ENCODE measurements around the gene CDX2.

CDX2 gene

DNA sequence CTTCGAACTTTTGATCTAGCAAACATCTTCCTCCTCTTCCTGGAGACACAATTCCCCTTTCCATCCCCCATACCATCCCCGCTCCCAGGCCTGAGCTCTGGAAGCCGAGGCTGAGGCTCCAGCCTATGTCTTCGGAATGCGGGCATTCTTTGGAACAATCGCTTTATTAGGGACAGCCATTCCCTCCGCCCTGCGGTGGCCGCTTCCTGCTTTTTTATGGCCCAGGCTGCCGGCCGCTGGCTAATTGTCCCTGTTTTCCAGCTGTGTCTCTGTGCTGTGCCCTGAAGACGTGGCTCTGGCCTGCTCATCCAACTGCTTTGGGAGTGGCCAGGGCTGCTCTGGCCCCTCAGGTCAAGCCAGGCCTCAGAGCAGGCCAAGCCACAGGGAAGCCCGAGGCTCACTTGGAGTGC is 2.1 kb upstream of the CDX2 start:
- no peak for TF ChIP-seq EZH2phosphoT487 (IDR thresholded peaks at IDR 0.05; ENCODE audit: borderline replicate concordance, low read length)
- TF ChIP-seq, protein P1, sequence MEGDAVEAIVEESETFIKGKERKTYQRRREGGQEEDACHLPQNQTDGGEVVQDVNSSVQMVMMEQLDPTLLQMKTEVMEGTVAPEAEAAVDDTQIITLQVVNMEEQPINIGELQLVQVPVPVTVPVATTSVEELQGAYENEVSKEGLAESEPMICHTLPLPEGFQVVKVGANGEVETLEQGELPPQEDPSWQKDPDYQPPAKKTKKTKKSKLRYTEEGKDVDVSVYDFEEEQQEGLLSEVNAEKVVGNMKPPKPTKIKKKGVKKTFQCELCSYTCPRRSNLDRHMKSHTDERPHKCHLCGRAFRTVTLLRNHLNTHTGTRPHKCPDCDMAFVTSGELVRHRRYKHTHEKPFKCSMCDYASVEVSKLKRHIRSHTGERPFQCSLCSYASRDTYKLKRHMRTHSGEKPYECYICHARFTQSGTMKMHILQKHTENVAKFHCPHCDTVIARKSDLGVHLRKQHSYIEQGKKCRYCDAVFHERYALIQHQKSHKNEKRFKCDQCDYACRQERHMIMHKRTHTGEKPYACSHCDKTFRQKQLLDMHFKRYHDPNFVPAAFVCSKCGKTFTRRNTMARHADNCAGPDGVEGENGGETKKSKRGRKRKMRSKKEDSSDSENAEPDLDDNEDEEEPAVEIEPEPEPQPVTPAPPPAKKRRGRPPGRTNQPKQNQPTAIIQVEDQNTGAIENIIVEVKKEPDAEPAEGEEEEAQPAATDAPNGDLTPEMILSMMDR (IDR thresholded peaks at IDR 0.05; ENCODE audit: low read depth, low read length, poor library complexity, severe bottlenecking) = no peak
- H3K4me1 ChIP-seq (ENCODE audit: control insufficient read depth, low read length) = no peaks in the 10 kb centered on the region
- no peak overlapping the region for H3K27ac ChIP-seq (ENCODE audit: low read depth, low read length)
- H3K27me3 ChIP-seq (ENCODE audit: control insufficient read depth, low read length) = peaks cover 20% of the 10 kb centered on the region
- no peak overlapping the region for H3K4me3 ChIP-seq (ENCODE audit: low read length)
- H3K79me2 ChIP-seq (ENCODE audit: control insufficient read depth, low read length) = no peaks in the 10 kb centered on the region
- no peak overlapping the region for H3K4me2 ChIP-seq (ENCODE audit: low read length)
- H3F3A ChIP-seq (ENCODE audit: control insufficient read depth, insufficient read depth) = no peaks in the 10 kb centered on the region
- H3K36me3 ChIP-seq (ENCODE audit: control insufficient read depth, low read length) = no peaks in the 10 kb centered on the region
- H4K20me1 ChIP-seq (ENCODE audit: control insufficient read depth, insufficient read depth, low read depth, low read length) = no peaks in the 10 kb centered on the region
- no peaks in the 10 kb centered on the region for H3K9me3 ChIP-seq (ENCODE audit: control insufficient read depth, insufficient read depth, low read length)
- H3K9me2 ChIP-seq (replicated peaks; ENCODE audit: control insufficient read depth, low read length) = no peaks in the 10 kb centered on the region

DNA sequence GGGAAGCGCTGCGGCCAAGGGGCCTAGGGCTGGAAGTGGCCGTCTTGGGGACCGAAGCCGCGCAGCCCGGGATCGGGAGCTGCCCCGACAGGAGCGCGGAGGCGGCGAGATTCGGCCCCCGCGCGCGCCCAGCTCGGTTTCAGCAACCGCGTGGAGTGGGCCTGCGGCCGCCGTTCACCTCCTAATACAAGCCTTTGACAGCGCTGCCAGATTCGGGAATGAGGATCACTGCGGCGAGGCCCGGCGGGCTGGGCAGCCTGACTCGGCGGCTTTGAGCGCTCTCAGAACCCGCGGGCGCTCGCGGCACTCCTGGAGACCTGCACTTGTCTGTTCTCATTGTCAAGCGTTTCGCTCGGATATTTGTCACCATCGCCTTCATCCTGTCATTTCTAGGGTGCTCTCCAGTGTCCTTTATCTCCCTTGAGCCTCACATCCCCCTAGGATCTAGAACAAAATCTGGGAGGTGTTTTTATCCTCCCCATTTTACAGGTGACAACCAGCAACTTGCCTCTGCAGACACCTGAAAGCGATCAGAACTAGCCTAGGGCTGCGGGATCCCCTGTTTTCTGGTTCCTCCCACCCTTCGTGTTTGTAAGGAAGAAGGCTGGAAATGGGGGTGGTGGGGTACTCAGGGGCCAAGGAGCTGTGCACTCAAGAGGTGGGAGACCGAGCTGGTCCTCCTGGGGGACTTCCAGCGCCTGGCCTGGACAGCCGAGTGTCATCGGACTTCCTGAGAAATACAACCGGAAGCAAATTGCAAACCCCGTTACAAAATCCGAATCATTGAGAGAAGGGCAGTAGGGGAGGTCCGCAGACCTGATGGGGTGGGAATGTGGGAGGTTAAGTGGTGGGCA is 1.5 kb upstream of the CDX2 start:
- Histone ChIP-seq H3K27me3 (ENCODE audit: control insufficient read depth, low read length) (peaks cover 14% of the 10 kb centered on the region), H3K4me2 (ENCODE audit: low read length) (no peak overlapping the region)
- no peak for TF ChIP-seq EZH2phosphoT487 (IDR thresholded peaks at IDR 0.05; ENCODE audit: borderline replicate concordance, low read length)
- TF ChIP-seq, protein P1 (IDR thresholded peaks at IDR 0.05; ENCODE audit: low read depth, low read length, poor library complexity, severe bottlenecking) = no peak

DNA sequence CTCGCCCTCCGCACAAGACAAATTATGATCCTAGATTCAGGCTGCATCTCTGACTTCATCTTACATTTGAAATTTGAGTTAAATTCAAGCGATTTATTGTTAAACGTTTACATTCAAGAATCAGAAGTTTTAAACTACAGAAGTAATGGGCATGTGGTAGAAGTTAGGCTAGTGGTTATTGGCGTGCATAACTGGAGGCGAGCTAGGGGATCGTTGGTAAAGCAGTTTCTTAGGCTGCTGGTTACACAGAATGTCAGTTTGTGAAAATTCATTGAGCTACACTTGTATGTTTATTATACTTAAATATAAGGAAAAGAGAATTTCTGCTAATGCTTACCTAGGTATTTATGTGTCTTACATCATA is 733 bp upstream of the CDX2 start:
- no peaks in the 10 kb centered on the region for H3F3A ChIP-seq (ENCODE audit: control insufficient read depth, insufficient read depth)
- H3K4me1 ChIP-seq (ENCODE audit: control insufficient read depth, low read length) = no peaks in the 10 kb centered on the region
- peaks cover 9% of the 10 kb centered on the region; the same call in 1 of the 2 replicates for H3K27me3 ChIP-seq (ENCODE audit: control insufficient read depth, low read length)
- TF ChIP-seq EZH2phosphoT487 (IDR thresholded peaks at IDR 0.05; ENCODE audit: borderline replicate concordance, low read length) = no peak
- TF ChIP-seq, protein P1 (IDR thresholded peaks at IDR 0.05; ENCODE audit: low read depth, low read length, poor library complexity, severe bottlenecking) = no peak
- no peaks in the 10 kb centered on the region for H3K9me3 ChIP-seq (ENCODE audit: control insufficient read depth, insufficient read depth, low read length)
- no peaks in the 10 kb centered on the region for H3K9me2 ChIP-seq (replicated peaks; ENCODE audit: control insufficient read depth, low read length)
- H3K79me2 ChIP-seq (ENCODE audit: control insufficient read depth, low read length) = no peaks in the 10 kb centered on the region
- no peaks in the 10 kb centered on the region for H4K20me1 ChIP-seq (ENCODE audit: control insufficient read depth, insufficient read depth, low read depth, low read length)
- no peak overlapping the region for H3K4me3 ChIP-seq (ENCODE audit: low read length)
- H3K27ac ChIP-seq (ENCODE audit: low read depth, low read length) = no peak overlapping the region
- no peak overlapping the region for H3K4me2 ChIP-seq (ENCODE audit: low read length)
- H3K36me3 ChIP-seq (ENCODE audit: control insufficient read depth, low read length) = no peaks in the 10 kb centered on the region

More for the DNA sequence above, 1.5 kb upstream of the CDX2 start:
- Histone ChIP-seq H3K4me1 (ENCODE audit: control insufficient read depth, low read length) (no peaks in the 10 kb centered on the region), H3K27ac (ENCODE audit: low read depth, low read length) (no peak overlapping the region), H3K9me3 (ENCODE audit: control insufficient read depth, insufficient read depth, low read length) (no peaks in the 10 kb centered on the region), H3K36me3 (ENCODE audit: control insufficient read depth, low read length) (no peaks in the 10 kb centered on the region), H3K4me3 (ENCODE audit: low read length) (no peak overlapping the region), H3K79me2 (ENCODE audit: control insufficient read depth, low read length) (no peaks in the 10 kb centered on the region), H3F3A (ENCODE audit: control insufficient read depth, insufficient read depth) (no peaks in the 10 kb centered on the region), H4K20me1 (ENCODE audit: control insufficient read depth, insufficient read depth, low read depth, low read length) (no peaks in the 10 kb centered on the region), H3K9me2 (replicated peaks; ENCODE audit: control insufficient read depth, low read length) (no peaks in the 10 kb centered on the region)
